ENCODE measurements around the gene CCDC85C. TPM values are rescaled to one million over a fixed set of nuclear protein-coding genes. Genes with fewer than 3 reads are reported as not detected.

The CCDC85C gene
- total and polyA plus RNA-seq, 4 donors, result 4.0 to 23.9 (median 9.6) TPM

DNA sequence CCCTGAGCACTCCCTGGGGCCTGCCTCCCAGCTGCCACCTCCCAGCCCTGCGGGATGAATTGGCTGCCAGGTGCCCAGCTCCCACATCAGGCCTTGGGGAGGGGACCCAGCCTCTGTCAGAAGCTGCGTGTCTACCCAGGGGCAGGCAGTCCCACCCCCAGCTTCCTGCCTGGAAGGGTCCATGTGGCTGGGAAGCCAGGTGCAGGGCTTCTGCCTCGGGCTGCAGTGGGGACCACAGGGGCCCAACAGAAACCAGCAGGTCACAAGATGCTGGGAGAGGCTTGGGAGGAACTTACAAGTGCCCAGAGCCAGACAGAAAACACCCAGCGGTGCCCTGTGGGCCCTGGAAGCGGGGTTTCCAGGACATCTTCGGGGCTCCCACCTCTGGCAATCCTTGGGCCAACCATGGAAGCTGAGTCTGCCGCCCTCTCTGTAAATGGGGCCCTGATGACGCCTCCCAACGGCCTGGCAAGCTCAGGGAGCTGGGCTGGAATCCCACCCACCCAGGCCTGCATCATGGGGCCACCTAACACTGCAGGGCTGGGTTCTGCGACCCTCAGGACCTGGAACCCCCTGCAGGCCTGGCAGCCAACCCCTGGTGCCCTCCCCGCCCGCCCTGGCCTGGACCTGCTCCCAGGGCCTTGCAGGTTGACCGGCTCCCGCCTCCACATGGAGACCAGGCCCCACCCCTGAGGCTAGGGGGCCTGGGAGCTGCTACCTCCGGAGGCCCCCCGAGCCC lies 86.2 kb downstream of the CCDC85C start:
- Histone ChIP-seq H3K9ac (ENCODE audit: low read depth in 1 of 2, low read length in 2 of 2) (no peak overlapping the region), H3K4me1 (ENCODE audit: control insufficient read depth in 4 of 4, insufficient read depth in 4 of 4, low read length in 3 of 4) (peaks cover 0 to 8% (median 3%) of the 10 kb centered on the region in 4 donors), H3K27me3 (ENCODE audit: control insufficient read depth in 4 of 4, insufficient read depth in 4 of 4, low read length in 3 of 4) (no peaks in the 10 kb centered on the region), H3K36me3 (ENCODE audit: control insufficient read depth in 4 of 4, insufficient read depth in 3 of 4, low read depth in 1 of 4, low read length in 3 of 4) (peaks cover 3 to 29% (median 6%) of the 10 kb centered on the region in 4 donors), H3K9me3 (ENCODE audit: control insufficient read depth in 4 of 4, low read length in 3 of 4) (no peaks in the 10 kb centered on the region), H3K4me3 (ENCODE audit: low read depth in 1 of 3, low read length in 3 of 3) (no peak overlapping the region), H3K27ac (ENCODE audit: low read depth in 1 of 2, low read length in 2 of 2) (no peak overlapping the region)
- TF ChIP-seq TAF1 (conservative IDR thresholded peaks at IDR 0.05), result no peak
- no peak for TF ChIP-seq RAD21 (IDR thresholded peaks at IDR 0.05)
- TF ChIP-seq, protein P1, sequence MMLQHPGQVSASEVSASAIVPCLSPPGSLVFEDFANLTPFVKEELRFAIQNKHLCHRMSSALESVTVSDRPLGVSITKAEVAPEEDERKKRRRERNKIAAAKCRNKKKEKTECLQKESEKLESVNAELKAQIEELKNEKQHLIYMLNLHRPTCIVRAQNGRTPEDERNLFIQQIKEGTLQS (IDR thresholded peaks at IDR 0.05), result no peak
- TF ChIP-seq SP1 (IDR thresholded peaks at IDR 0.05), result no peak
- TF ChIP-seq RXRA (IDR thresholded peaks at IDR 0.05), result no peak
- no peak for TF ChIP-seq JUND (IDR thresholded peaks at IDR 0.05)
- TF ChIP-seq FOXA2 (IDR thresholded peaks at IDR 0.05), result no peak
- TF ChIP-seq CTCF (IDR thresholded peaks at IDR 0.05; ENCODE audit: low read depth, low read length, missing input control), result no peak
- TF ChIP-seq HNF4G (IDR thresholded peaks at IDR 0.05), result no peak
- no peak for TF ChIP-seq HNF4A (conservative IDR thresholded peaks at IDR 0.05)
- no peak for TF ChIP-seq MAX (IDR thresholded peaks at IDR 0.05)
- TF ChIP-seq REST (IDR thresholded peaks at IDR 0.05), result no peak
- no peak for TF ChIP-seq YY1 (IDR thresholded peaks at IDR 0.05)
- no peak for TF ChIP-seq ZBTB33 (IDR thresholded peaks at IDR 0.05)
- TF ChIP-seq EGR1 (IDR thresholded peaks at IDR 0.05; ENCODE audit: low read depth in 2 of 2), result no peak
- no peak for TF ChIP-seq GABPA (IDR thresholded peaks at IDR 0.05 in 1 of 2, conservative IDR thresholded peaks at IDR 0.05 in 1 of 2)
- 64% methylated on average over 16 of the region's 16 CpGs for WGBS
- DNase-seq (ENCODE audit: low spot score), result no peak

All from liver (tissue), 9 donors.